WTC11 (cell line): ENCODE measurements around the gene GALNT16. TPM values are rescaled to one million over a fixed set of nuclear protein-coding genes. Genes with fewer than 3 reads are reported as not detected.

Experiments used
- ATAC-seq: fragments of 200-7000 bp; cut with Tn5 transposase; 2 replicates; pipeline ENCODE4 v1.10.0; 2021; ENCODE audit warnings: mild to moderate bottlenecking, moderate library complexity
- CTCF ChIA-PET: fragments of 300-600 bp; sonication (Branson Sonifier 250); formaldehyde crosslinking; loops from one replicate; lab custom pipeline; 2021; ENCODE audit warnings: antibody characterized with exemption; lab: Charles Lee
- POLR2A ChIA-PET: fragments of 350-600 bp; sonication (Branson Sonifier 250); formaldehyde crosslinking; loops from one replicate; lab custom pipeline; 2021; ENCODE audit warnings: antibody characterized with exemption; lab: Charles Lee
- DNase-seq: peaks from one replicate; pipeline ENCODE4 v3.0.0; 2021; ENCODE audit warnings: low spot score
- H3K27ac Mint-ChIP-seq: 2 replicates; pipeline ENCODE4 v1.8.0; 2021; ENCODE audit warnings: mixed read lengths
- H3K27me3 Mint-ChIP-seq: 2 replicates; pipeline ENCODE4 v1.8.0; 2021; ENCODE audit warnings: low read depth, mild to moderate bottlenecking, moderate library complexity, mixed read lengths
- H3K36me3 Mint-ChIP-seq: 2 replicates; pipeline ENCODE4 v1.8.0; 2021; ENCODE audit warnings: mixed read lengths
- H3K4me1 Mint-ChIP-seq: 2 replicates; pipeline ENCODE4 v1.8.0; 2022; ENCODE audit warnings: mixed read lengths
- H3K4me3 Mint-ChIP-seq: 2 replicates; pipeline ENCODE4 v1.8.0; 2021; ENCODE audit warnings: mild to moderate bottlenecking, moderate library complexity, mixed read lengths
- H3K9me3 Mint-ChIP-seq: 2 replicates; pipeline ENCODE4 v1.8.0; 2021; ENCODE audit warnings: mixed read lengths
- FOXP1 ChIP-seq: sonication (generic); formaldehyde crosslinking; IDR thresholded peaks from 2 replicates; pipeline ENCODE4 v1.8.0; 2022; ENCODE audit warnings: missing genetic modification reagents, mild to moderate bottlenecking, moderate library complexity, borderline replicate concordance
- HMGA2 ChIP-seq: fragments of 250-450 bp; sonication (Bioruptor Pico); IDR thresholded peaks from 2 replicates; pipeline ENCODE4 v1.4.0; 2021; ENCODE audit warnings: mild to moderate bottlenecking, moderate library complexity
- MYBL2 ChIP-seq: sonication (generic); formaldehyde crosslinking; IDR thresholded peaks from 2 replicates; pipeline ENCODE4 v1.8.1; 2023; ENCODE audit warnings: mild to moderate bottlenecking, moderate library complexity, missing genetic modification reagents
- NFATC4 ChIP-seq: fragments of 250-450 bp; sonication (Bioruptor Pico); IDR thresholded peaks from 2 replicates; pipeline ENCODE4 v1.9.0; 2021; ENCODE audit warnings: mild to moderate bottlenecking
- NR2C2 ChIP-seq: sonication (generic); formaldehyde crosslinking; IDR thresholded peaks from 2 replicates; pipeline ENCODE4 v1.8.0; 2022; ENCODE audit warnings: mild to moderate bottlenecking, missing genetic modification reagents
- PRRX2 ChIP-seq: fragments of 250-450 bp; sonication (Bioruptor Pico); IDR thresholded peaks from 2 replicates; pipeline ENCODE4 v1.8.0; 2021; ENCODE audit warnings: mild to moderate bottlenecking
- RELA ChIP-seq: sonication (generic); formaldehyde crosslinking; IDR thresholded peaks from 2 replicates; pipeline ENCODE4 v1.8.1; 2022; ENCODE audit warnings: missing genetic modification reagents, mild to moderate bottlenecking, borderline replicate concordance
- SMAD4 ChIP-seq: sonication (generic); formaldehyde crosslinking; IDR thresholded peaks from 2 replicates; pipeline ENCODE4 v1.8.0; 2022; ENCODE audit warnings: mild to moderate bottlenecking, missing genetic modification reagents
- ZNF219 ChIP-seq: sonication (generic); formaldehyde crosslinking; IDR thresholded peaks from 2 replicates; pipeline ENCODE4 v1.8.0; 2023; ENCODE audit warnings: missing genetic modification reagents, mild to moderate bottlenecking, borderline replicate concordance
- ZNF232 ChIP-seq: sonication (generic); formaldehyde crosslinking; IDR thresholded peaks from 2 replicates; pipeline ENCODE4 v1.8.0; 2022; ENCODE audit warnings: mild to moderate bottlenecking, missing genetic modification reagents
- total RNA-seq: library from RNA; stranded (reverse); gene quantifications from 3 replicates; pipeline ENCODE4 v1.2.3, GENCODE V29; 2021
- TF ChIP-seq, protein P1 (sequence below): sonication (generic); formaldehyde crosslinking; IDR thresholded peaks from 2 replicates; pipeline ENCODE4 v1.8.0; 2023; ENCODE audit warnings: missing genetic modification reagents
- TF ChIP-seq, protein P2 (sequence below): sonication (generic); formaldehyde crosslinking; IDR thresholded peaks from 2 replicates; pipeline ENCODE4 v1.8.1; 2022; ENCODE audit warnings: low read depth, mild to moderate bottlenecking, moderate library complexity, missing genetic modification reagents, borderline replicate concordance
- TF ChIP-seq, protein P3 (sequence below): sonication (generic); formaldehyde crosslinking; IDR thresholded peaks from 2 replicates; pipeline ENCODE4 v1.8.0; 2022; ENCODE audit warnings: mild to moderate bottlenecking, missing genetic modification reagents
- TF ChIP-seq, protein P4 (sequence below): sonication (generic); formaldehyde crosslinking; IDR thresholded peaks from 2 replicates; pipeline ENCODE4 v1.8.1; 2022; ENCODE audit warnings: missing genetic modification reagents, borderline replicate concordance
- TF ChIP-seq, protein P5 (sequence below): sonication (generic); formaldehyde crosslinking; IDR thresholded peaks from 2 replicates; pipeline ENCODE4 v1.8.0; 2022; ENCODE audit warnings: mild to moderate bottlenecking, missing genetic modification reagents
- TF ChIP-seq, protein P6 (sequence below): sonication (generic); formaldehyde crosslinking; IDR thresholded peaks from 2 replicates; pipeline ENCODE4 v1.8.0; 2023; ENCODE audit warnings: missing genetic modification reagents, mild to moderate bottlenecking, borderline replicate concordance
- TF ChIP-seq, protein P7 (sequence below): sonication (generic); formaldehyde crosslinking; IDR thresholded peaks from 2 replicates; pipeline ENCODE4 v1.8.1; 2023; ENCODE audit warnings: mild to moderate bottlenecking, missing genetic modification reagents
- TF ChIP-seq, protein P8 (sequence below): sonication (generic); formaldehyde crosslinking; IDR thresholded peaks from 2 replicates; pipeline ENCODE4 v1.8.0; 2023; ENCODE audit warnings: mild to moderate bottlenecking, missing genetic modification reagents

The GALNT16 gene
- total RNA-seq, 1 experiment from 2014 or later = 4.5 TPM

DNA sequence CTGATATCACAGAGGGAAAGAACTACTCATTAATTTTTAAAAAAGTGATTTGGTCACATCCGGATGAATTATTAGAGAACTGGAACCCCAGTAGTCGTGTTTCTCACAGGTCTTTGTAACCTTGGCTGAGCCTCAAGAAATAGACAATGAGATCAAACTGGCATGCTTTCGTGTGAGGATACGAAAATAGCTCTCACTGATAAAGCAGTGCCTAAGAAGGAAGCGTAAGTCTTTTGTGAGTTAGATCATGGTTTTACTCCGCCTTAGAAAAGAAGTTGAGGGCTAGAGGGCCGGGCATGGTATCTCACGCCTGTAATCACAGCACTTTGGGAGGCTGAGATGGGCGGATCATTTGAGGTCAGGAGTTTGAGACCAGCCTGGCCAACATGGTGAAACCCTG is 33.8 kb upstream of the GALNT16 start:
- TF ChIP-seq ZNF232 (CRISPR knock-in tag) (no peak), ZNF219 (no peak), PRRX2 (CRISPR knock-in tag) (no peak), RELA (CRISPR knock-in tag) (no peak), SMAD4 (no peak)
- TF ChIP-seq, protein P1, sequence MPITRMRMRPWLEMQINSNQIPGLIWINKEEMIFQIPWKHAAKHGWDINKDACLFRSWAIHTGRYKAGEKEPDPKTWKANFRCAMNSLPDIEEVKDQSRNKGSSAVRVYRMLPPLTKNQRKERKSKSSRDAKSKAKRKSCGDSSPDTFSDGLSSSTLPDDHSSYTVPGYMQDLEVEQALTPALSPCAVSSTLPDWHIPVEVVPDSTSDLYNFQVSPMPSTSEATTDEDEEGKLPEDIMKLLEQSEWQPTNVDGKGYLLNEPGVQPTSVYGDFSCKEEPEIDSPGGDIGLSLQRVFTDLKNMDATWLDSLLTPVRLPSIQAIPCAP (CRISPR knock-in tag) = no peak
- TF ChIP-seq, protein P2, sequence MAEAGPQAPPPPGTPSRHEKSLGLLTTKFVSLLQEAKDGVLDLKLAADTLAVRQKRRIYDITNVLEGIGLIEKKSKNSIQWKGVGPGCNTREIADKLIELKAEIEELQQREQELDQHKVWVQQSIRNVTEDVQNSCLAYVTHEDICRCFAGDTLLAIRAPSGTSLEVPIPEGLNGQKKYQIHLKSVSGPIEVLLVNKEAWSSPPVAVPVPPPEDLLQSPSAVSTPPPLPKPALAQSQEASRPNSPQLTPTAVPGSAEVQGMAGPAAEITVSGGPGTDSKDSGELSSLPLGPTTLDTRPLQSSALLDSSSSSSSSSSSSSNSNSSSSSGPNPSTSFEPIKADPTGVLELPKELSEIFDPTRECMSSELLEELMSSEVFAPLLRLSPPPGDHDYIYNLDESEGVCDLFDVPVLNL (CRISPR knock-in tag) = no peak
- TF ChIP-seq, protein P3, sequence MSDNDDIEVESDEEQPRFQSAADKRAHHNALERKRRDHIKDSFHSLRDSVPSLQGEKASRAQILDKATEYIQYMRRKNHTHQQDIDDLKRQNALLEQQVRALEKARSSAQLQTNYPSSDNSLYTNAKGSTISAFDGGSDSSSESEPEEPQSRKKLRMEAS (CRISPR knock-in tag) = no peak
- TF ChIP-seq, protein P4, sequence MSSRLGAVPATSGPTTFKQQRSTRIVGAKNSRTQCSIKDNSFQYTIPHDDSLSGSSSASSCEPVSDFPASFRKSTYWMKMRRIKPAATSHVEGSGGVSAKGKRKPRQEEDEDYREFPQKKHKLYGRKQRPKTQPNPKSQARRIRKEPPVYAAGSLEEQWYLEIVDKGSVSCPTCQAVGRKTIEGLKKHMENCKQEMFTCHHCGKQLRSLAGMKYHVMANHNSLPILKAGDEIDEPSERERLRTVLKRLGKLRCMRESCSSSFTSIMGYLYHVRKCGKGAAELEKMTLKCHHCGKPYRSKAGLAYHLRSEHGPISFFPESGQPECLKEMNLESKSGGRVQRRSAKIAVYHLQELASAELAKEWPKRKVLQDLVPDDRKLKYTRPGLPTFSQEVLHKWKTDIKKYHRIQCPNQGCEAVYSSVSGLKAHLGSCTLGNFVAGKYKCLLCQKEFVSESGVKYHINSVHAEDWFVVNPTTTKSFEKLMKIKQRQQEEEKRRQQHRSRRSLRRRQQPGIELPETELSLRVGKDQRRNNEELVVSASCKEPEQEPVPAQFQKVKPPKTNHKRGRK (CRISPR knock-in tag) = no peak
- POLR2A ChIA-PET = no interaction called here
- H3K27ac Mint-ChIP-seq = no peak overlapping the region
- CTCF ChIA-PET = interaction anchor here (0.5 to 1.3 kb wide), 3 partner anchors 14 to 229 kb away, joined by 3 read pairs; no protein-coding TSS in a partner anchor
- ATAC-seq (no peak), DNase-seq (no peak)
- no peaks in the 10 kb centered on the region for H3K27me3 Mint-ChIP-seq
- H3K36me3 Mint-ChIP-seq = peaks cover 15% of the 10 kb centered on the region
- peaks cover 12% of the 10 kb centered on the region for H3K4me1 Mint-ChIP-seq
- no peak overlapping the region for H3K4me3 Mint-ChIP-seq
- peaks cover 4% of the 10 kb centered on the region; the same call in 1 of the 2 replicates for H3K9me3 Mint-ChIP-seq

DNA sequence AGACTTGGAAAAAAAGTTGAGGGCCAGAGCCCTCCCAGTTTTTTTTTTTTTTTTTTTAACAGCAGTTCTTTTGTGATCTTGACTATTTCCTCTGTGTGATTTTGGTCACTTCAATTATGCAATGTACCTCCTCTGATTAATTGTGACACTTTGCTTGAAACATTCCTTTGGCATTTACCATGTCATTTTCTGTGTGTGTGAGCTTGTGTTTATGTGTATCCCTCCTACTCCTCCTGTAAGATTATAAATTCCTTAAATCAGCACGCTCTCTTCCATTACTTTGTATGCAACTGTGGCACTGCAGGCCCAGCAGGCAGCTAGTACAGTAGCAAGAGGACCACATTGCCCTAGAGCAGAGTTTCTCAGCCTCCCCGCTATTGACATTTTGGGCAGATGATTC is 33.2 kb upstream of the GALNT16 start:
- H3K4me1 Mint-ChIP-seq = peaks cover 12% of the 10 kb centered on the region
- CTCF ChIA-PET = interaction anchor here (0.7 to 1.6 kb wide), 4 partner anchors 14 to 498 kb away, joined by 3 to 4 read pairs (median 3); no protein-coding TSS in a partner anchor
- peaks cover 19% of the 10 kb centered on the region for H3K36me3 Mint-ChIP-seq
- H3K9me3 Mint-ChIP-seq = peaks cover 4% of the 10 kb centered on the region; the same call in 1 of the 2 replicates
- TF ChIP-seq, protein P5, sequence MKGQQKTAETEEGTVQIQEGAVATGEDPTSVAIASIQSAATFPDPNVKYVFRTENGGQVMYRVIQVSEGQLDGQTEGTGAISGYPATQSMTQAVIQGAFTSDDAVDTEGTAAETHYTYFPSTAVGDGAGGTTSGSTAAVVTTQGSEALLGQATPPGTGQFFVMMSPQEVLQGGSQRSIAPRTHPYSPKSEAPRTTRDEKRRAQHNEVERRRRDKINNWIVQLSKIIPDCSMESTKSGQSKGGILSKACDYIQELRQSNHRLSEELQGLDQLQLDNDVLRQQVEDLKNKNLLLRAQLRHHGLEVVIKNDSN = no peak
- no peak for TF ChIP-seq NR2C2
- POLR2A ChIA-PET = no interaction called here
- DNase-seq (no peak), ATAC-seq (no peak)
- H3K27me3 Mint-ChIP-seq = no peaks in the 10 kb centered on the region
- no peak overlapping the region; the same call in 1 of the 2 replicates for H3K27ac Mint-ChIP-seq
- no peak overlapping the region for H3K4me3 Mint-ChIP-seq

DNA sequence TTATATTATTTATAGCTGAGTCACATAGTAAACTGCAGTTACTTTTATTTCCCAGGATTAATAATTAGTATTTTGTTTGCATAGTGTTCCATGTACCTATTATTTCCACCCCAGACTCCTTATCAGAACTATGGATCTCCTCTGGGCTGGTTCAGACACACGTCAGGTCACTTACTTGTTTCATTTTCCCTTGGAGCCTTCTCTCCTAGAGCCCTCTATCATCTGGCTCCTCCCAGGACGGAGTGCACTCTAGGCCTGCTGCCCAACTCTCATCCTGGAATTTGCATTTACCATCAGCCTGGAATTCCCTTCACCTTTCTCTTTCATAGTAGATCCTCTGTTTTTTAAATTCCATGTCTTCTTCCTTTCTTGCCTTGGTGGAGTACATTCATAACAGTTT is 28.5 kb upstream of the GALNT16 start:
- H3K9me3 Mint-ChIP-seq = no peaks in the 10 kb centered on the region
- CTCF ChIA-PET = interaction anchor here (1.6 kb wide), 1 partner anchor 80 kb away, joined by 3 read pairs; no protein-coding TSS in a partner anchor
- no peak overlapping the region for H3K4me3 Mint-ChIP-seq
- no peak overlapping the region for H3K27ac Mint-ChIP-seq
- H3K4me1 Mint-ChIP-seq = no peaks in the 10 kb centered on the region; the same call in 1 of the 2 replicates
- DNase-seq (no peak), ATAC-seq (no peak)
- POLR2A ChIA-PET = no interaction called here
- no peaks in the 10 kb centered on the region for H3K27me3 Mint-ChIP-seq
- peaks cover 34% of the 10 kb centered on the region for H3K36me3 Mint-ChIP-seq
- TF ChIP-seq MYBL2 (CRISPR knock-in tag) (no peak), FOXP1 (CRISPR knock-in tag) (no peak), HMGA2 (no peak), NFATC4 (CRISPR knock-in tag) (no peak)
- TF ChIP-seq, protein P1 (CRISPR knock-in tag) = no peak
- TF ChIP-seq, protein P6, sequence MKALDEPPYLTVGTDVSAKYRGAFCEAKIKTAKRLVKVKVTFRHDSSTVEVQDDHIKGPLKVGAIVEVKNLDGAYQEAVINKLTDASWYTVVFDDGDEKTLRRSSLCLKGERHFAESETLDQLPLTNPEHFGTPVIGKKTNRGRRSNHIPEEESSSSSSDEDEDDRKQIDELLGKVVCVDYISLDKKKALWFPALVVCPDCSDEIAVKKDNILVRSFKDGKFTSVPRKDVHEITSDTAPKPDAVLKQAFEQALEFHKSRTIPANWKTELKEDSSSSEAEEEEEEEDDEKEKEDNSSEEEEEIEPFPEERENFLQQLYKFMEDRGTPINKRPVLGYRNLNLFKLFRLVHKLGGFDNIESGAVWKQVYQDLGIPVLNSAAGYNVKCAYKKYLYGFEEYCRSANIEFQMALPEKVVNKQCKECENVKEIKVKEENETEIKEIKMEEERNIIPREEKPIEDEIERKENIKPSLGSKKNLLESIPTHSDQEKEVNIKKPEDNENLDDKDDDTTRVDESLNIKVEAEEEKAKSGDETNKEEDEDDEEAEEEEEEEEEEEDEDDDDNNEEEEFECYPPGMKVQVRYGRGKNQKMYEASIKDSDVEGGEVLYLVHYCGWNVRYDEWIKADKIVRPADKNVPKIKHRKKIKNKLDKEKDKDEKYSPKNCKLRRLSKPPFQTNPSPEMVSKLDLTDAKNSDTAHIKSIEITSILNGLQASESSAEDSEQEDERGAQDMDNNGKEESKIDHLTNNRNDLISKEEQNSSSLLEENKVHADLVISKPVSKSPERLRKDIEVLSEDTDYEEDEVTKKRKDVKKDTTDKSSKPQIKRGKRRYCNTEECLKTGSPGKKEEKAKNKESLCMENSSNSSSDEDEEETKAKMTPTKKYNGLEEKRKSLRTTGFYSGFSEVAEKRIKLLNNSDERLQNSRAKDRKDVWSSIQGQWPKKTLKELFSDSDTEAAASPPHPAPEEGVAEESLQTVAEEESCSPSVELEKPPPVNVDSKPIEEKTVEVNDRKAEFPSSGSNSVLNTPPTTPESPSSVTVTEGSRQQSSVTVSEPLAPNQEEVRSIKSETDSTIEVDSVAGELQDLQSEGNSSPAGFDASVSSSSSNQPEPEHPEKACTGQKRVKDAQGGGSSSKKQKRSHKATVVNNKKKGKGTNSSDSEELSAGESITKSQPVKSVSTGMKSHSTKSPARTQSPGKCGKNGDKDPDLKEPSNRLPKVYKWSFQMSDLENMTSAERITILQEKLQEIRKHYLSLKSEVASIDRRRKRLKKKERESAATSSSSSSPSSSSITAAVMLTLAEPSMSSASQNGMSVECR (CRISPR knock-in tag) = no peak
- TF ChIP-seq, protein P7, sequence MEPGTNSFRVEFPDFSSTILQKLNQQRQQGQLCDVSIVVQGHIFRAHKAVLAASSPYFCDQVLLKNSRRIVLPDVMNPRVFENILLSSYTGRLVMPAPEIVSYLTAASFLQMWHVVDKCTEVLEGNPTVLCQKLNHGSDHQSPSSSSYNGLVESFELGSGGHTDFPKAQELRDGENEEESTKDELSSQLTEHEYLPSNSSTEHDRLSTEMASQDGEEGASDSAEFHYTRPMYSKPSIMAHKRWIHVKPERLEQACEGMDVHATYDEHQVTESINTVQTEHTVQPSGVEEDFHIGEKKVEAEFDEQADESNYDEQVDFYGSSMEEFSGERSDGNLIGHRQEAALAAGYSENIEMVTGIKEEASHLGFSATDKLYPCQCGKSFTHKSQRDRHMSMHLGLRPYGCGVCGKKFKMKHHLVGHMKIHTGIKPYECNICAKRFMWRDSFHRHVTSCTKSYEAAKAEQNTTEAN = no peak
- TF ChIP-seq, protein P8, sequence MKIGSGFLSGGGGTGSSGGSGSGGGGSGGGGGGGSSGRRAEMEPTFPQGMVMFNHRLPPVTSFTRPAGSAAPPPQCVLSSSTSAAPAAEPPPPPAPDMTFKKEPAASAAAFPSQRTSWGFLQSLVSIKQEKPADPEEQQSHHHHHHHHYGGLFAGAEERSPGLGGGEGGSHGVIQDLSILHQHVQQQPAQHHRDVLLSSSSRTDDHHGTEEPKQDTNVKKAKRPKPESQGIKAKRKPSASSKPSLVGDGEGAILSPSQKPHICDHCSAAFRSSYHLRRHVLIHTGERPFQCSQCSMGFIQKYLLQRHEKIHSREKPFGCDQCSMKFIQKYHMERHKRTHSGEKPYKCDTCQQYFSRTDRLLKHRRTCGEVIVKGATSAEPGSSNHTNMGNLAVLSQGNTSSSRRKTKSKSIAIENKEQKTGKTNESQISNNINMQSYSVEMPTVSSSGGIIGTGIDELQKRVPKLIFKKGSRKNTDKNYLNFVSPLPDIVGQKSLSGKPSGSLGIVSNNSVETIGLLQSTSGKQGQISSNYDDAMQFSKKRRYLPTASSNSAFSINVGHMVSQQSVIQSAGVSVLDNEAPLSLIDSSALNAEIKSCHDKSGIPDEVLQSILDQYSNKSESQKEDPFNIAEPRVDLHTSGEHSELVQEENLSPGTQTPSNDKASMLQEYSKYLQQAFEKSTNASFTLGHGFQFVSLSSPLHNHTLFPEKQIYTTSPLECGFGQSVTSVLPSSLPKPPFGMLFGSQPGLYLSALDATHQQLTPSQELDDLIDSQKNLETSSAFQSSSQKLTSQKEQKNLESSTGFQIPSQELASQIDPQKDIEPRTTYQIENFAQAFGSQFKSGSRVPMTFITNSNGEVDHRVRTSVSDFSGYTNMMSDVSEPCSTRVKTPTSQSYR = no peak
